RCC 7860 (cell line): ENCODE data around the gene CARMIL1.
A peak's percentile ranks its signal among the peaks of the same experiment; 100 is the strongest.

Experiments used
- DNase-seq: peaks from one replicate; pipeline ENCODE4 v3.0.0-alpha.2; 2015; ENCODE audit warnings: low spot score
- FAIRE-seq: peaks from 2 replicates; lab custom pipeline; 2012; peaks lifted over from hg19 to GRCh38; lab: Jason Lieb, UNC

CARMIL1 gene

GRCh38 chr6:25637960-25638434 lies 358.8 kb downstream of the CARMIL1 start:
- DNase-seq (no peak), FAIRE-seq (no peak)

DNA sequence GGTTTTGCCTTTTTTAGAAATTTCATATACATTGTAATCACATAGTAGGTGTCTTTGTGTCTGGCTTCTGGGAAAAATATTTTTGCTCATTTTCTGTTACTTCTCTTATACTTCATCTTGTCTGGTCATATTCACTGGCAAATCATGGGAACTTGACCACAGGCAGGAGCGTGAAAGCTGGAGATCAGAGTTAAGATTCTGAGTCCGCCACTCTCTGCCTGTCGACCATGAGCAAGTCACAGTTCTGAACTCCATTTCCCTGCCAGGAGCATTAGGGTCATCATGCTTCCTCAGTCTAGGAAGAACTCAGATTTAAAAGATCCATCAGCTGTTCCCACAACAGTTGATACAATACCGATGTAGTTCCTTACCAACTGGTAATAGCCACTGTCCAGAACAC lies 360.5 kb downstream of the CARMIL1 start:
- FAIRE-seq: no peak
- no peak for DNase-seq

- FAIRE-seq: no peak
- no peak for DNase-seq
Observed at GRCh38 chr6:25640446-25640845, 361.3 kb downstream of the CARMIL1 start.

DNA sequence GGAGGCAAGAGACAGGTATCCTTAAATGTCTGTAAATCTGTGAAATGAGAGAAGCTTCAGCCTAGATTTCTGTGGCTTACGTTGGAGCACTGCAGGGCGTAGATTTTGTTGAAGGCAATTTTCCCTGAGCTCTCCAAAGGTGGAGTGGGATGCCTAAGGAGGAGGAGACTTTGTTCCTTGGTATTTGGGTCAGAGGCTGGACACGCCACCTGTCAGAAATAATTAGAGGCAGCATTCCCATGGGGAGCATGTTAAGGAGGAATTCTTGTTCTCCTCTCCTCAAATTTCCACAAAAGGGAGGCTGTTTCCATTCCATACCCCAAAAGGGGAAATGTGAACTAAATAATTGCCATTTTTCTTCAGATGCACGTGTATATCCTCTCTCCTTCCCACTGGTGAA lies 361.7 kb downstream of the CARMIL1 start:
- no peak for FAIRE-seq
- no peak for DNase-seq

DNA sequence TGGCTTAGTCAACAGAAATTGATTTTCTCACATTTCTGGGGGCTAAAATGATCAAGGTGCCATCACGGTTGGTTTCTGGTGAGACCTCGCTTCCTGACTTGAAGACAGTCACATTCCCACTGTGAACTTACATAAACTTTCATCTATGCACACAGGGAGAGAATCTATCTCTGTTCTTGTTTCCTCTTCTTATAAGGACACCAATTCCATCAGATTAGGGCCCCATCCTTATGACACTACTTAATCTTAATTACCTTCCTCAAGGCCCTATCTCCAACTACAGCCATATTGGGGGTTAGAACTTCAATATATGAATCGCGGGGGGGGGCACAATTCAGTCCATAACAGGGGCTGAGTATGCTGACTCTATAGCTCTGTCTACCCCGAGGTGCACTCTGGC lies 362.2 kb downstream of the CARMIL1 start:
- DNase-seq (no peak), FAIRE-seq (no peak)

- FAIRE-seq (no peak), DNase-seq (no peak)
Observed at GRCh38 chr6:25641940-25642666, 362.9 kb downstream of the CARMIL1 start.

GRCh38 chr6:25642667-25643328 lies 363.6 kb downstream of the CARMIL1 start:
- DNase-seq (no peak), FAIRE-seq (no peak)

GRCh38 chr6:25645916-25646315 lies 366.7 kb downstream of the CARMIL1 start:
- FAIRE-seq: no peak
- no peak for DNase-seq

- no peak for FAIRE-seq
- DNase-seq: no peak
Observed at GRCh38 chr6:25649611-25650010, 370.4 kb downstream of the CARMIL1 start.

GRCh38 chr6:25652007-25652515 lies 372.9 kb downstream of the CARMIL1 start, which contains the start of gene SCGN:
Gene SCGN, plus strand, starts transcription at chr6:25652215. Its CDS starts 189 bp downstream, at chr6:25652404.
- FAIRE-seq (no peak), DNase-seq (no peak)

DNA sequence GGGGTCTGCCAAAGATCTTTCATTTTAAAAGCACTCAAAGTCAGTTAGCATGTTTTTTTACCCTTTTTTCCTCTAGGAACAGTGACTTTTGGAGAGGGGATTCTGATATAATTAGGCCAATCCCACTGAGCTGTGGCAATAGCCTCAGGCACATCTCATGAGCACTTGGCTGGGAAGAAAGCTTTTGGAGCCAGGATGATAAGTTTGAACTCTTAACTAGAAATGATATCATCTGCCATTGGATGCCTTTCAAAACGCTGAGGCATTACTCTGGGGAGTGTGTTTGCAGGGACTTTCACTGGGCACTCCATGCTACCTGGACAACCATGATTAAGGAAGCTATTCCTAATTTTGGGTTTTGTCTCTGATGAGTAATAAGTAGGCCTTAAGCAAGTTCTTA lies 376.5 kb downstream of the CARMIL1 start:
- DNase-seq (no peak), FAIRE-seq (no peak)

GRCh38 chr6:25659633-25660368 lies 380.6 kb downstream of the CARMIL1 start:
- FAIRE-seq: no peak
- DNase-seq: no peak

DNA sequence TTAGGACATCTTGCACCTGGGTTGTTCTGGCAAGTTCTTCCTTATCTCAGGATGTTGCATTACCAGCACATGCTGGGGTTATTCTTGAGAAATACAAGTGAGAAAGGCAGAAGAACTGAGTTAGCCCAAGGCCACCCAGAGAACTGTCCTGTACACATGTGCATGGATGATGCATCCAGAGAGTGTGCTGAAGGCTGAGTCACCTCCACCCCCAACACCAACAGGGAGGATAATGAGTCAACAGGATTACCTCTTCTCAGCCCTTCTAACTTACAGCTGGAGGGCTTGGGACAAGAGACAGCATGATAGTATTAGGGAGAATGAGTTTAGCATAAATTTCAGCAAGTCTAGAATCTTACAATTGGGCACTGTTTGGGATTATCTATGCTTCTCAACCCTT lies 381.3 kb downstream of the CARMIL1 start:
- FAIRE-seq: peak; percentile 83
- peak; percentile 62 for DNase-seq

- FAIRE-seq: no peak
Observed at GRCh38 chr6:25661129-25661779, 382.1 kb downstream of the CARMIL1 start.

GRCh38 chr6:25665455-25665854 lies 386.3 kb downstream of the CARMIL1 start:
- no peak for FAIRE-seq
- no peak for DNase-seq

More at GRCh38 chr6:25661129-25661779, 382.1 kb downstream of the CARMIL1 start:
- no peak for DNase-seq

DNA sequence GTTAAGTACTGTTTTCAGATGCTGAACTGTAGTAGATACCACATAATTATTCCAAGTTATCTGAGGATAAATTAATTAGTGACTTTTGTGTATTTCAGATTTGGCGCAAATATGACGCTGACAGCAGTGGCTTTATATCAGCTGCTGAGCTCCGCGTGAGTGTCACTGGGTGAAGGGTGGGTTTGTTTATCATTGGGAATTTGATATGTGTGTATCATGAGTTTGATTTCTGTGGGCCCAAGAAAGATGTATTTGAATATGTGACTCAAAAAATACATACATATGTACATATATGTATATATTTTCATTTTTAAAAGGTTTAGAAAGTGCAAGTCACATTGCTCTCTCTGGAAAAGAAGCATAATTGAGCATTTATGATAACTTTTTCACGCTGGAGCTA lies 390.2 kb downstream of the CARMIL1 start:
- DNase-seq: no peak
- FAIRE-seq: no peak
